NB4 (cell line): ENCODE data around the gene MEG3.

Source experiments
- DNase-seq: peaks from one replicate; pipeline ENCODE4 v3.0.0; 2010; ENCODE audit warnings: low read depth
- H3K4me3 ChIP-seq: one replicate; pipeline ENCODE4 v1.5.1; 2011; ENCODE audit warnings: mild to moderate bottlenecking, low read depth, low read length, moderate library complexity
- CTCF ChIP-seq: IDR thresholded peaks from one replicate; pipeline ENCODE4 v1.5.1; 2012; ENCODE audit warnings: low read depth, low read length
- MAX ChIP-seq: IDR thresholded peaks from 2 replicates; pipeline ENCODE4 v1.6.1; 2011; ENCODE audit warnings: low read depth, low read length
- MYC ChIP-seq: IDR thresholded peaks from 2 replicates; pipeline ENCODE4 v1.6.1; 2011; ENCODE audit warnings: low read depth, low read length
- POLR2A ChIP-seq: IDR thresholded peaks from 2 replicates; pipeline ENCODE4 v1.6.1; 2011; ENCODE audit warnings: mild to moderate bottlenecking; ENCODE audit not compliant: insufficient read length; ENCODE audit errors: extremely low read depth

Gene MEG3

GRCh38 chr14:100841066-100841760 is 15.3 kb downstream of the MEG3 start:
- TF ChIP-seq MYC = no peak
- DNase-seq = no peak
- H3K4me3 ChIP-seq = no peak overlapping the region

- DNase-seq = no peak
- no peak overlapping the region for H3K4me3 ChIP-seq
- no peak for TF ChIP-seq CTCF
- no peak for TF ChIP-seq MAX
- TF ChIP-seq MYC = no peak
- no peak for TF ChIP-seq POLR2A
Observed at GRCh38 chr14:100841761-100842403, 16.0 kb downstream of the MEG3 start.

DNA sequence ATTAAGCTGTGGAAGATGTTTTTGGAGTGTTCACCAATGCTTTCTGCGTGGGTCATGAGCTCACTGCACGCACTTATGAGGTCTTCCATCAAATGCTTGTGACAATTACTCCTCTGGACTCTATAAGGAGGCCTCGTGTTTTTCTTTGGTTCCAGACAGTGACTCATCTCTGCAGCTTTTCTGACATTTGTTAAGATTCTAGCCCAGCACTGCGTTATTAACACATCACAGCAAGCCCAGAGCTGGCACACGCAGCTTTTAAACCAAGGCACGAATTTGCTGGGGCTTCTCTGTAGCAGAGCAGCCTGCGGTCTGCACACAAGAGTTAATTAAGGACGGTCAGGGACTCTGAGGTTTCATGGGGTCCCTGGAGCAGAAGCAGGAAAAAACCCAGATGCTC is 16.9 kb downstream of the MEG3 start:
- TF ChIP-seq MYC (no peak), MAX (no peak), POLR2A (no peak), CTCF (no peak)
- H3K4me3 ChIP-seq = no peak overlapping the region
- no peak for DNase-seq

DNA sequence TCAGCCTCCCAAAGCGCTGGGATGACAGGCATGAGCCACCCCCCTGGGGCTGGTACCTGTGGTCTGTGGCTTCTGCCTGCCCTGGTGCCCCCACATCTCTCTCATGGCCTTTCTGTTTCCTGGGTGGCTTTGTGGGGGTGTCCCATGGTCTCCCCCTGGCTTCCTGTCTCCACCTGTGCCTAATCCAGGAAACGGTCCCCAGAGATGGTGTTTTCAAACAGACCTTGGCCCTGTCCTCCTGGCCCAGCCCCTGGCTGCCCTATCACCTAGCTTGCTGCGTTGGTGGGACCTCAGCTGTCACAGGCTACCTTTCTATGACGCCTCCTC is 18.1 kb downstream of the MEG3 start:
- no peak overlapping the region for H3K4me3 ChIP-seq
- DNase-seq = no peak
- TF ChIP-seq POLR2A (no peak), MAX (no peak), MYC (no peak), CTCF (no peak)

- H3K4me3 ChIP-seq = no peak overlapping the region
- no peak for DNase-seq
- TF ChIP-seq POLR2A (no peak), CTCF (no peak), MAX (no peak), MYC (no peak)
Observed at GRCh38 chr14:100844421-100844820, 18.5 kb downstream of the MEG3 start.

- H3K4me3 ChIP-seq = no peak overlapping the region
- TF ChIP-seq MYC = no peak
- DNase-seq = no peak
Observed at GRCh38 chr14:100844846-100845245, 18.9 kb downstream of the MEG3 start.

DNA sequence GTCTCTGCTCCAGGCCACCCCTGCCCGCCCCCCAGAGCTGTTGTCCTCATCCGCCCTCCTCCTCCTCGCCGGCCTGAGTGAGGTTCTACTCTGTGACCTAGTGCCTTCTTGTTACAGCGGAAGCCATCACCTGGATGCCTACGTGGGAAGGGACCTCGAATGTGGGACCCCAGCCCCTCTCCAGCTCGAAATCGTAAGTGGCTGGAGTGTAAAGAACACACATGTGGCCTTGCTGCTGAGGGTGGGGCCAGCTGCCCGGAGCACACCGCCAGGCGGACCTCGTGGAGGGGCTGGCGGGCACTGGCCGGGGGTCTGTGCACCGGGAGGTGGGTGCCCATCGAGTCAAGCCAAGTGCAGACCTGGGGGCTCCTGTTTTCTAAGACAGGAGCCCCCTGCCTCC is 19.4 kb downstream of the MEG3 start:
- no peak for DNase-seq
- no peak overlapping the region for H3K4me3 ChIP-seq
- TF ChIP-seq POLR2A = no peak
- TF ChIP-seq MAX = no peak
- no peak for TF ChIP-seq CTCF
- no peak for TF ChIP-seq MYC
